Retina (tissue), 1 donor: ENCODE results near the gene TBC1D10A.

Experiments used
- DNase-seq: peaks from one replicate; pipeline ENCODE4 v3.0.0-alpha.2; 2016

TBC1D10A gene

GRCh38 chr22:30320021-30320556 lies 6.7 kb downstream of the TBC1D10A start:
- DNase-seq, result no peak

- no peak for DNase-seq
Measured at GRCh38 chr22:30318799-30319419, 7.8 kb downstream of the TBC1D10A start.

GRCh38 chr22:30317778-30318177 lies 9.0 kb downstream of the TBC1D10A start:
- no peak for DNase-seq

- no peak for DNase-seq
Measured at GRCh38 chr22:30315962-30316576, 10.7 kb downstream of the TBC1D10A start.

- DNase-seq, result no peak
Measured at GRCh38 chr22:30314915-30315314, 11.8 kb downstream of the TBC1D10A start.

- DNase-seq, result no peak
Measured at GRCh38 chr22:30313527-30314363, 13.0 kb downstream of the TBC1D10A start.

GRCh38 chr22:30312053-30312452 lies 14.7 kb downstream of the TBC1D10A start:
- DNase-seq, result no peak

- no peak for DNase-seq
Measured at GRCh38 chr22:30310881-30311771, 15.6 kb downstream of the TBC1D10A start.

GRCh38 chr22:30309951-30310741 lies 16.6 kb downstream of the TBC1D10A start:
- DNase-seq, result no peak

GRCh38 chr22:30308518-30309230 lies 18.1 kb downstream of the TBC1D10A start:
- no peak for DNase-seq

GRCh38 chr22:30308093-30308492 lies 18.6 kb downstream of the TBC1D10A start:
- no peak for DNase-seq

- no peak for DNase-seq
Measured at GRCh38 chr22:30307041-30307574, 19.6 kb downstream of the TBC1D10A start.

GRCh38 chr22:30306627-30307011 lies 20.1 kb downstream of the TBC1D10A start:
- DNase-seq, result no peak

GRCh38 chr22:30305906-30306626 lies 20.7 kb downstream of the TBC1D10A start:
- no peak for DNase-seq

GRCh38 chr22:30305519-30305905 lies 21.2 kb downstream of the TBC1D10A start:
- DNase-seq, result no peak

- DNase-seq, result no peak
Measured at GRCh38 chr22:30304495-30305244, 22.1 kb downstream of the TBC1D10A start.

GRCh38 chr22:30302810-30303138 lies 24.0 kb downstream of the TBC1D10A start:
- DNase-seq, result no peak

GRCh38 chr22:30301995-30302809 lies 24.5 kb downstream of the TBC1D10A start:
- no peak for DNase-seq

GRCh38 chr22:30299322-30299721 lies 27.4 kb downstream of the TBC1D10A start:
- DNase-seq, result no peak
